Gastroesophageal sphincter (tissue), 4 donors: ENCODE data around the gene SLC9B2. TPM values are rescaled to one million over a fixed set of nuclear protein-coding genes. Genes with fewer than 3 reads are reported as not detected.
A peak's percentile ranks its signal among the peaks of the same experiment; 100 is the strongest.

Experiments used
- ATAC-seq: fragments of 150-250 bp; one replicate; pipeline ENCODE4 v1.9.1; 2016; ENCODE audit warnings: mild to moderate bottlenecking, moderate library complexity
- H3K27ac ChIP-seq, 4 donors: fragments of 200-600 bp; sonication (generic) in 3 of 4; 1 replicate in 3 of 4; 2 replicates in 1 of 4; pipeline ENCODE4 v1.5.1; 2016 to 2019
- H3K27me3 ChIP-seq: fragments of 200-600 bp; sonication (generic); one replicate; pipeline ENCODE4 v1.5.1; 2019
- H3K36me3 ChIP-seq, 2 donors: fragments of 200-600 bp; sonication (generic); one replicate each; pipeline ENCODE4 v1.5.1; 2019; ENCODE audit warnings: control low read depth in 1 of 2
- H3K4me1 ChIP-seq, 3 donors: fragments of 200-600 bp; sonication (generic); 1 replicate in 2 of 3; 2 replicates in 1 of 3; pipeline ENCODE4 v1.5.1; 2016 to 2019; ENCODE audit warnings: control low read depth in 2 of 3
- H3K4me3 ChIP-seq, 2 donors: fragments of 200-600 bp; sonication (generic); one replicate each; pipeline ENCODE4 v1.5.1; 2019; ENCODE audit warnings: mild to moderate bottlenecking in 1 of 2, moderate library complexity in 1 of 2
- H3K9me3 ChIP-seq, 3 donors: fragments of 200-600 bp; sonication (generic); one replicate each; pipeline ENCODE4 v1.5.1; 2017 to 2019; ENCODE audit warnings: control low read depth in 2 of 3
- EP300 ChIP-seq: sonication (generic); formaldehyde crosslinking; IDR thresholded peaks from one replicate; pipeline ENCODE4 v1.6.1; 2017; ENCODE audit warnings: antibody characterized with exemption, mild to moderate bottlenecking
- POLR2A ChIP-seq, 2 donors: fragments of 450-650 bp; IDR thresholded peaks; one replicate each; pipeline ENCODE4 v1.6.1; 2017; ENCODE audit warnings: antibody characterized with exemption in 2 of 2, mild to moderate bottlenecking in 2 of 2, moderate library complexity in 1 of 2
- POLR2AphosphoS5 ChIP-seq: sonication (generic); formaldehyde crosslinking; IDR thresholded peaks from one replicate; pipeline ENCODE4 v1.6.1; 2017; ENCODE audit warnings: antibody characterized with exemption
- WGBS, 2 donors: methylation state at CpG; one replicate each; pipeline ENCODE4 v1.1.5; 2018; ENCODE audit warnings: low coverage in 1 of 2; 5-methylcytosine and 5-hydroxymethylcytosine counted together
- total RNA-seq, 4 donors: library from RNA; depleted of rRNA; stranded (reverse); fragments of >200 nt; gene quantifications; one replicate each; pipeline ENCODE4 v1.1.0, GENCODE V29; 2016
- TF ChIP-seq, protein P1 (sequence below), 4 experiments: fragments of 200-600 bp in 2 of 4; fragments of 450-650 bp in 2 of 4; sonication (generic) in 1 of 4; IDR thresholded peaks; one replicate each; pipeline ENCODE4 v1.5.1; 2017 to 2019; ENCODE audit warnings: antibody characterized with exemption in 4 of 4, mild to moderate bottlenecking in 2 of 4, moderate library complexity in 2 of 4

The SLC9B2 gene
- total RNA-seq, 4 donors from 2014 or later = 14.3 to 24.9 (median 20.2) TPM

- TF ChIP-seq POLR2AphosphoS5 (no peak), EP300 (no peak), POLR2A (IDR thresholded peaks at IDR 0.05) (no peak)
- TF ChIP-seq, protein P1, sequence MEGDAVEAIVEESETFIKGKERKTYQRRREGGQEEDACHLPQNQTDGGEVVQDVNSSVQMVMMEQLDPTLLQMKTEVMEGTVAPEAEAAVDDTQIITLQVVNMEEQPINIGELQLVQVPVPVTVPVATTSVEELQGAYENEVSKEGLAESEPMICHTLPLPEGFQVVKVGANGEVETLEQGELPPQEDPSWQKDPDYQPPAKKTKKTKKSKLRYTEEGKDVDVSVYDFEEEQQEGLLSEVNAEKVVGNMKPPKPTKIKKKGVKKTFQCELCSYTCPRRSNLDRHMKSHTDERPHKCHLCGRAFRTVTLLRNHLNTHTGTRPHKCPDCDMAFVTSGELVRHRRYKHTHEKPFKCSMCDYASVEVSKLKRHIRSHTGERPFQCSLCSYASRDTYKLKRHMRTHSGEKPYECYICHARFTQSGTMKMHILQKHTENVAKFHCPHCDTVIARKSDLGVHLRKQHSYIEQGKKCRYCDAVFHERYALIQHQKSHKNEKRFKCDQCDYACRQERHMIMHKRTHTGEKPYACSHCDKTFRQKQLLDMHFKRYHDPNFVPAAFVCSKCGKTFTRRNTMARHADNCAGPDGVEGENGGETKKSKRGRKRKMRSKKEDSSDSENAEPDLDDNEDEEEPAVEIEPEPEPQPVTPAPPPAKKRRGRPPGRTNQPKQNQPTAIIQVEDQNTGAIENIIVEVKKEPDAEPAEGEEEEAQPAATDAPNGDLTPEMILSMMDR (IDR thresholded peaks at IDR 0.05) = no peak
- Histone ChIP-seq H3K4me3 (peak overlapping the region in 1 of 2 donors; percentile 61), H3K36me3 (peaks cover 0 to 8% of the 10 kb centered on the region in 2 donors), H3K27me3 (no peaks in the 10 kb centered on the region), H3K4me1 (peaks cover 3 to 35% (median 5%) of the 10 kb centered on the region in 3 donors), H3K9me3 (no peaks in the 10 kb centered on the region), H3K27ac (peak overlapping the region in 2 of 4 donors; percentile 86 to 88)
- WGBS, 2 donors = 76 to 89% methylated on average over 3 to 9 of the region's 9 CpGs
- ATAC-seq = no peak
Observed at GRCh38 chr4:103074744-103075434, 1.7 kb downstream of the SLC9B2 start.

DNA sequence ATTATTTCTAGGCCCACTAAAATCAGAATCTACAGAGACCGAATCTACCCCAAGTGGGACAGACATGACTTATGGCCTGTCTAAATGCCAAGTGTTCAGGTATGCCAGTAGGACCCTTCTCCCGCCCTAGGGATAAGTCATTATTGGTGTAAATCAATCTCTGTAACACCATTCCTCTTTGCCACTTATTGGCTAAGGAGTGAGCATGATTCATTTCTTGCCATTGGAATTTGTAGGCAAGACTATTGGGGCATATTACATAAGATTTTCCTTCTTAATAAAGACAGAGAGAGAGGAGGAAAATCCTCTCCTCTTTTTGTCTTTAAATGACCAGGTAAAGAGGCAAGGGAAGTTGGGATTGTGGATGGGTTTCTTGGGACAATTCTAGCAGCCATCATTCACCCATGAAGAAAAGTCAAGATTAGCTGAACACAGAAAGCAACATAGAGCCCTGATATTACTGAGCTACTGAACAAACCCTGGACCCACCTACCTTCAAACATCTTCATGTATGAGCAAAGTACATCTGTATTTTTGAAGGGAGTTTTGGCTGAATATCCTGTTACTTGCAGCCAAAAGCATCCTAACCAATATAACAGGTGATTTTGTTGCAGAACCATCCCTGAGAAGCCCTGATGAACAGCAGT, 2.6 kb downstream of the SLC9B2 start:
- no peak overlapping the region for H3K4me3 ChIP-seq
- ATAC-seq = no peak
- peaks cover 3 to 35% (median 5%) of the 10 kb centered on the region in 3 donors for H3K4me1 ChIP-seq
- TF ChIP-seq, protein P1 (IDR thresholded peaks at IDR 0.05) = no peak
- TF ChIP-seq POLR2A (IDR thresholded peaks at IDR 0.05) = no peak
- no peak for TF ChIP-seq POLR2AphosphoS5
- no peak for TF ChIP-seq EP300
- H3K36me3 ChIP-seq = peaks cover 0 to under 1% of the 10 kb centered on the region in 2 donors
- no peaks in the 10 kb centered on the region for H3K9me3 ChIP-seq
- no peaks in the 10 kb centered on the region for H3K27me3 ChIP-seq
- H3K27ac ChIP-seq = no peak overlapping the region
- 95 to 97% methylated on average over 2 of the region's 2 CpGs for WGBS, 2 donors

- Histone ChIP-seq H3K9me3 (no peaks in the 10 kb centered on the region), H3K27me3 (no peaks in the 10 kb centered on the region), H3K36me3 (peaks cover 0 to 14% of the 10 kb centered on the region in 2 donors), H3K27ac (no peak overlapping the region), H3K4me3 (no peak overlapping the region), H3K4me1 (no peaks in the 10 kb centered on the region)
- no peak for TF ChIP-seq EP300
- TF ChIP-seq POLR2A (IDR thresholded peaks at IDR 0.05) = no peak
- no peak for TF ChIP-seq POLR2AphosphoS5
- TF ChIP-seq, protein P1 (IDR thresholded peaks at IDR 0.05) = no peak
- WGBS, 2 donors = 72 to 100% methylated on average over 2 of the region's 2 CpGs
- ATAC-seq = no peak
Observed at GRCh38 chr4:103067841-103068547, 8.6 kb downstream of the SLC9B2 start.

DNA sequence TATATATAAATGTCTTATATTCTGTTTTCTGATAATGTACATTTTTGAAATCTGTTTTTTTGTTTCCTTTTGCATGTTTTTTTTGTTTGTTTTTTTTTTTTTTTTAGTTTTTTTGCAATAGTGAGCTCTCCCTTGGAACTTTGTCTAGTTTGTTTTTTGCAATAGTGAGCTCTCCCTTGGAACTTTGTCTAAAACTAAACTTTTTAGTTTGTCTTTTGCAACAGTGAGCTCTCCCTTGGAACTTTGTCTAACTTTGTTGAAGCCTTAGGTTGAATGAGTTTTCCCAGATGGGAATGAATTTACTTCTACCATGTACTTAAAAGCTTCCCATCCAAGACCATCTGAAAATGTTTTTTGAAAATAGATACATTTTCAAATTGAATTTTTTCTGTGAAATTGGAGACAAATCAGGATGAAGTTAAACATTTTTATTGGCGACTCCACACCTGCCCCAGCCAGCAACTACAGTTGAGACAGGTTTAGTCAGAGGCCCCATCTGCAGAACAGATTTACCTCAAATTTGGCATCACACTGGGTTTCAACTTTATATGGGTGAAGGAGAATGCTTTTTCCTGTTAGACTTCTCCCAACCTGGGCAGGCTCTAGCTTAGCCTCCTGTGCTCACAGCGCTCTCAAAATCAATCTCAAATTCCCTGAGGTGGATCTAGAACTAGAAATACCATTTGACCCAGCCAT, 16.0 kb downstream of the SLC9B2 start:
- ATAC-seq = no peak
- Histone ChIP-seq H3K4me1 (no peaks in the 10 kb centered on the region), H3K4me3 (no peak overlapping the region), H3K36me3 (peaks cover 0 to 4% of the 10 kb centered on the region in 2 donors), H3K9me3 (no peaks in the 10 kb centered on the region), H3K27ac (no peak overlapping the region), H3K27me3 (no peaks in the 10 kb centered on the region)
- 92 to 100% methylated on average over 1 to 2 of the region's 2 CpGs for WGBS, 2 donors
- no peak for TF ChIP-seq EP300
- no peak for TF ChIP-seq POLR2AphosphoS5
- TF ChIP-seq, protein P1 (IDR thresholded peaks at IDR 0.05) = no peak
- no peak for TF ChIP-seq POLR2A (IDR thresholded peaks at IDR 0.05)
